HG03558 (cell line): ENCODE measurements around the gene SLC44A3.
"Not testable (repeated sequence)": the region's sequence is repeated elsewhere in the genome, so short reads cannot be mapped to it uniquely, and the experiment has no call there.

Source experiments
- ATAC-seq: cut with Tn5 transposase; IDR thresholded peaks from one replicate; pipeline ENCODE4 v1.9.1; 2021; ENCODE audit warnings: moderate number of reproducible peaks; ENCODE audit not compliant: unreplicated experiment; ENCODE audit errors: extremely low read depth

The SLC44A3 gene

DNA sequence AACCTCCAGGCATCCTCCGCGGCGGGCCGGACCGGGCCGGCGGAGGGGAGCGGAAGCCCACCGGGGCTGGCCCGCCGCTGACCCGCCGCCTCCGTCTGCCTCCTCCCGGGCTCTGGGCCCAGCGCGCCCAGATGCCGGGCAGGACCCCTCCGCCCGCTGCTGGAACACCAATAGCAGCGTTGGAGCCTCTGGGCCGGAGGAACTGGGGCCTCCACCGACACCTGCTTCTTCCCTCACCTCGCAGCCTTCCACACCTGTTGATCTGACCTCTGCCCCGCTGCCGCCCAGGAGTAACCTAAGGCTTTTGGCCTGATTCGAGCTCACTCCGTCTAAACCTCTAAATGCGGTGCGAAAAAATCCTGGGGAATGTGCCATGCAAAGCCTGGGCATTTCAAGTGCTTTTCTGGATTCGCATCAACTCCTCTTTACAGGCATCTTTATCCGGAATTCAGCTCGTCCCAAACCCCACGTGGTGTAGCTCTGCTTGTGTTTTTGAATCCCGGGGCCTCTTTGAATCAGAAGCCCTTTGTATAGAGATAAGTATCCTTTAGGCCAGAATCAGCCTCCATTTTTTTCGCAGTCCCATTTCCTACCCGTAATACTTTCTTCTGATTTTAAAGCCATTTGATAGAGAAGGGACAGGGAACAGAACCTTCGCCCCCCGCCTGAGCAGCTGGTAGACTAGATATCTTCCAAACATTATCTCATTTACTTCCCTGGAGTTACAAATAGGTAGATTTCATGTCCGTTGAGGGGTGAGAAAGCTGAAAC, 107.4 kb downstream of the SLC44A3 start:
- no peak for ATAC-seq

DNA sequence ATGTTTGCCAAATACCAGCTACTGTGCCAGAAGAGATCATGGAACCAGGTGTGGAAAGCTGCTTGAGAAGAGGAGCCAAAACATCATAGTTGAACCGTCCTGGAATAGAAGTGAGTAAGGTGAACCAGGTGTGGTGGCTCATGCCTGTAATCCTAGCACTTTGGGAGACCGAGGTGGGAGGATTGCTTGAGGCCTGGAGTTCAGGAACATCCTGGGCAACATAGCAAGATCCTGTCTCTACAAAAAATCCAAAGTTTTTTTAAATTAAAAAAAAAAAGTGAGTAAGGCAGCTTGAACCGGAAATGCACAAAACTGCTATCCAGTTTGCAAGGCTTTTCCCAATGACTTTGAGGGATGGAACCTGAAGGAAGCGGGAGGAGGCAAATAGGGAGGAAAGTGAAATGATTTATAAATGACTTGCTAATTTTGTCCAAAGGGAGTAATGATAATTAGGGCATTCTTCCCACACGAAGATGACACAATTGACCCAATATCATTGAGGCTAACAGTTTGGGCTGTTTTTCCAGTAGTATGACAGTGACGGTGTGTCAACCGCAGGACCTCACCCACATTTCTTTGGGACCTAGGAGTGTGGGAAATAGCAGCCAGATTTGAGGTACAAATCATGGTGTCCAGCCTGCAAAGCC, 108.3 kb downstream of the SLC44A3 start:
- ATAC-seq = no peak

DNA sequence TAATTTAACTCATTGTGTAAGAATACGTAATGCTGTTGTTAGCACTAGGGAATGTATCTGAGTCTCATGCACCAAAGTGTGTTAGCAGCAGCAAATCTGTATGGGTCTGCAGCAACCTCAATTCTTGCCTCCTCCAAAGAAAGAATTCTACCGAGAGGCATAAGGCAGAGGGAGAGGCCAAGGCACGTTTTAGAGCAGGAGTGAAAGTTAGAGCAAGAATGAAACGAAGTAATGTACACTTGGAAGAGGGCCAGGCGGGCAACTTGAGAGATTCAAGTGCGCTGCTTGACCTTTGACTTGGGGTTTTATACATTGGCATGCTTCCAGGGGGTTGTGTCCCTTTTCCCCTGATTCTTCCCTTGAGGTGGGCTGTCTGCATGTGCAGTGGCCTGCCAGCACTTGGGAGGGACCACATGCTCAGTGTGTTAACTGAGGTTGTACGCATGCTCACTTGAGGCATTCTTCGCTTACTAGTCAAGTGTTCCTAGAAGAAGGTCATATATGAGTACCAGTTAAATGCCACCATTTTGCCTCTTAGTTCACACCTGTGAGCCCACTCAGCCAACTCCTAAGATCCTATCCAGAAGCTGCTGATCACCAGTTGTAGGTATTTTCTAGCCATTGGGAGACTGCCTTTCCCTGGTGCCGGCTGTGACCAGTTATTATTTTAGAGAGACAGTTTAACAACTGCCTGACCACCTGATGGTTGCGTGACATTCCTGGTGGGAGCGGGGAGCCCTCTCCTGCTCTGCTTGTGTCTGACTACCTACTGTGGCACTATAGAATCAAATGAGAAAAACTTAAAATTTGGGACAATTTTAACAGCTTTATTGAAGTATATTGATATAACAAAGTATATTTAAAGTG, 109.4 kb downstream of the SLC44A3 start:
- ATAC-seq = no peak

DNA sequence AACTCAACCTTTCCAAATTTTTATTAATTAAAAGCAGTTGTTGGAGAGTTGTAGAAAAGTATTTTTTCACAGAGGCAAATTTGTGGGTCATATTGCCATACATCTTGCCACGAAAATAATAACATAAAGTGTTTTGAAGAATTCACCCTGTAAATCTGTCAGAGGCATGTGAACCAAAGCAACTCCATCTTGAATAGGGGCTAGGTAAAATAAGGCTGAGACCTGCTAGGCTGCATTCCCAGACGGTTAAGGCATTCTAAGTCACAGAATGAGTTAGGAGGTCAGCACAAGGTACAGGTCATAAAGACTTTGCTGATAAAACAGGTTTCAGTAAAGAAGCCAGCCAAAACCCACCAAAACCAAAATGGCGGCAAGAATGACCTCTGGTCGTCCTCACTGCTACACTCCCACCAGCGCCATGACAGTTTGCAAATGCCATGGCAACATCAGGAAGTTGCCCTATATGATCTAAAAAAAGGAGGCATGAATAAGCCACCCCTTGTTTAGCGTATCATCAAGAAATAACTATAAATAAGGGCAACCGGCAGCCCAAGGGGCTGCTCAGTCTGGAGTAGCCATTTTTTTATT, 111.2 kb downstream of the SLC44A3 start:
- no peak for ATAC-seq

DNA sequence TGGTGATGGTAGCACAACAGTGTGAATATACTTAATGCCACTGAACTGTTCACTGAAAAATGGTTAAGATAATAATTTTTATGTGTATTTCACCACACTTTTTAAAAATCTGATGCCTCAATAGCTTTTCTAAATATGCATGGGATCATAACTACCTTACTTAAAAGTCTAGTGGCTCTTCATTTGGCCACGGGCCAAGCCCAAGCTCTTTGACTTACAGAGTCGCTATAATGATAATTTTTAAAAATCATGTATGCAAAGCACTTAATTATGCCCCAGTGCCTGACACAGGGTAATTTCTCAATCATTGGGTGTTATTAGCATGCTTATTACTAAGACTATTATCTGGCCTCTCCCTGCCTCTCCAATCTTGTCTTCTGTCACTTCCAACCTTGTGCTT, 114.4 kb downstream of the SLC44A3 start:
- ATAC-seq = no peak

DNA sequence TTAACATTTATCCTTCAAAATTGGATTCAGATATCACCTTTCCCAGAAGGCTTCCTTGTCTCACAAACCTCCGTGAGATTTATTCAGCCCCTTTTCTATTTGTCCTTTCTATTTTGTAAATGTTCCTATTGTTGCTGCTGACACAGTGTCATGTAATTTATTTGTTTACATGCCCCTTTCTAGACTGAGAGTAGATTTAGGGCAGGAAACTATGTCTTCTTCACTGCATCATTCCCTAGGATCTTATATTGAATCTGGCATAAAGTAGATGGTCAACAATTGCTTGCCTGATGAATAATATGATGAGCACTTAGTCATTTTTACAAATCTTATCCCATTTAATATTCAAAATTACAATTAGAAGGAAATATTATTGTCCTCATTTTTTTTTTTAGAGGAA, 114.9 kb downstream of the SLC44A3 start:
- no peak for ATAC-seq

DNA sequence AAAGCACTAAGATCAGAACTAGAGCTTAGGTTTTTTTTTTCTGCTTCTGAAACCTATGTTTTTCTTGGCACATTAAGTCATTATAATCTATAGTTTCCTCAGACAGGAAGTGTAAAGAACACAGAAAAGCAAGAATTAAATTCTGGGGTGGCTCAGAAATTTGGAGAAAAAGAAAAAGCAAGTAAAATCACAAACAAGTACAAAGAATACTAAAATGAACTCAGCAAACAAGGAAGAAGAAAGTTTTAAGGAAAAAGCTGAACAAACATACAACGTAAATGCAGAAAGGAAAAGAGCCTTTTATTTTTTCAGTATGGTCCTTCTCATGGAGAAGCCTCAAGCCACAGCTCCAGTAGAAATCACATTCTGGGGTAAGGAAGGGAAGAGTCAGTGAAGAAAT, 115.3 kb downstream of the SLC44A3 start:
- ATAC-seq = no peak

DNA sequence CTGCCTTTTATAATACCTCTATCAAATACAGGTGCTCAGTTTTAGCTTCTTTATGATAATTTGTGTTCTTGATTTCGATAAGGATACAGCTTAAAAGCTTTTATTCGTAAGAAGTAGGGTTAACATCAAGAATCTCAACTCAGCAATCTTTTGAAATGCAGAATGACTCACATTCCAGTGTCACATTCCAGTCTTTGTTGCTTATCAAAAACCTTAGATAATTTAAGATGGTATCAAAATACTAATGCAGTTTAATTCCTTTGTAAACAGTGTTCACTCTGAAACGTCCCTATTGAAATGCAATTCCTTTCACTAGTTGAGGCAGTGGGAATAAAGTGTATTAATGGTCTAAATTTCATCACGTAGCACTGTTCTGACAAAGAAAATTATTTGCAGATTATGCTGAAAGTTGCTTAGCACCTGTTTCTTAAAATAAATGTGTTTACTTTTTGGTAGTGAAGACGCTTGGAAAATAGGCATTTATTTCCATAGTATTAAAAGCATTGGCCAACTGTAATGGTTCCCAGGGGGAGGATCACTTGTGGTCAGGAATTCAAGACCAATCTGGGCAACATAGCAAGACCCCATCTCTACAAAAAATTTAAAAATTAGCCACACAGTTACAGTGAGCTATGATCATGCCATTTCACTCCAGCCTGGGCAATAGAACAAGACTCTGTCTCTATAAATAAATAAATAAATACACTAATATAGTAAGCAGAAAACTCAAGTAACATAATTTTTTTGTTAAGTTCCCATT, 116.9 kb downstream of the SLC44A3 start:
- no peak for ATAC-seq

DNA sequence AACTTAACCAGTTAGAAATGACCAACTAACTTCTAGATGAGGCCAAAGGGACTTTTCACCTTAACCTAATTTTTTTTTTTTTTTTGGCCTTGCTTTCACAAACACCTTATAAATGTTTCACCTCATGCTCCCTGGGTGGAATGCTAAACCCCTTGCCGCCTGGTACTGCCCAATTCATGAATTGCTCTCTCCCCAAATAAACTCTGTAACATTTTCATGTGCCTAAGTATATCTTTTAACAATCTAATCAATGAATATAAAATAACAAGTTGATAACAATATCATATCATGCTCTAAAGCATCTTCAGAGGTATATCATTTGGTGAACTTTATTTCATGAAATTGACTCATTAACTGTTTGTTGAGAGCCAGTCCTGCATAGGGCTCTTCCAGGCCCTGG, 117.7 kb downstream of the SLC44A3 start:
- ATAC-seq = no peak

DNA sequence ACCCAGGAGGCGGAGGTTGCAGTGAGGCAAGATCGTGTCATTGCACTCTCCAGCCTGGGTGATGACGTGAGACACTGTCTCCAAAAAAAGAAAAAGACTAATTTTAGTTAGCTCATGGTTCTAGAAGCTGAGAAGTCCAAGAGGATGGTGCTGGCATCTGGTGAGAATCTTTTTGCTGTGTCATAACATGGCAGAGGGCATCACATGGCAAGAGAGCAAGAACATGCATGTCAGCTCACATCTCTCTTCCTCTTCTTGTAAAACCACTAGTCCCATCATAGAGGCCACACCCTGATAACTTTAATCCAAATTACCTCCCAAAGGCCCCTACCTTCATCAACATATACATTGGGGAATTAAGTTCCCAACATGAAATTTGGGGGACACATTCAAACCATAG, 120.6 kb downstream of the SLC44A3 start:
- no peak for ATAC-seq

DNA sequence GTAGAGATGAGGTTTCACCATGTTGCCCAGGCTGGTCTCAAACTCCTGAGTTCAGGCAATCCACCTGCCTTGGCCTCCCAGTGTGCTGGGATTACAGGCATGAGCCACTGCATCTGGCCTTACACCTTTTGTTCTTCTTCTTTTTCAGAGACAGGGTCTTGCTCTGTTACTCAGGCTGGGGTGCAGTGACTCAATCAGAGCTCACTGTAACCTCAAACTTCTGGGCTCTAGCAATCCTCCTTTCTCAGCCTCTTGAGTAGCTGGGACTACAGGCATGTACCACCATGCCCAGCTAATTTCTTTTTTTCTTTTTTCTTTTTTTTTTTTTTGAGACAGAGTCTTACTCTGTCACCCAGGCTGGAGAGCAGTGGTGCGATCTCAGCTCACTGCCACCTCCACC, 121.3 kb downstream of the SLC44A3 start:
- not testable (repeated sequence) for ATAC-seq

DNA sequence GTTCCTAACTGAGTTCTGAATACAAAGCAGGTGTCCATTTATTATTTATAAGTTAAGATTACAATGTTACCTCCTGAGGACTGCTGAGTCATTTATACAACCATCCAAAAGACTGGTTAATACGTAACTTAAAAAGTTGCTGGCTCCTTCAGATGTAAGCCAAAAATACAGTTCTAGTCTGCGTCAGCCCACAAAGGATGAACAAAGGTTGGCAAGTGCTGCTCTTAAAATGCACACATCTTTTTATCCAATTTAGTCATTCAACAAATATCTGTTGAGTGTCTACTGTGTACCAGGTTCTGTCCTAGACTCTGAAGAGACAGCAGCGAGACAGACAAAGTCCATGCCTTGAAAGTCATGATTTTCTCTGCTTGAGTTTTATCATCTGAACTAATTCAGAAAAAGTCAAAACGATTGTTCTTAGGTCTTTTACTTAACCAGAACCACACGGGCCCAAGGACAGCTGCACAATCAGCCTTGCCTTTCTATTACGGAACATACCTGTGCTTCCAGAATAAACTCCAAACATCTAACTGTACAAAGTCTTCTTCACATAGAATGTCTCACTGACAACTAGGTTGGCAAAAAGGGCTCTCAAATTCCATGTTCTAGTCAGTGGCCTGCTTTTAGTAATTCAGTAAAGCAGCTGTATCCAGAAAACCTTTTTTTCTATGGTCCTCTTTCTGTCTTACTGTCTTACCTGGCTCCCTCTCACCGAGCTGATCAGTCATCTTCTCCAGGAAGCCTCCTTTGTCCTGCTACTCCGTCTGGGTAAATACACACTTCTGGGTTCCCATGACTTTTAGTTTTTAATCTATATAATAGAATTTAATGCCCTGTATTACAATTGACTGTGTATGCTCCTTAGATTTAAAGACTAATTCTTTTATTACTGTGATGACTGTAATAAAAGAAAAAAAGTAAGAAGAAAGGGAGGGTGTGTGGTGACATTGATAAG, 122.3 kb downstream of the SLC44A3 start:
- no peak for ATAC-seq
